ENCODE data around the gene TENM4.

DNA sequence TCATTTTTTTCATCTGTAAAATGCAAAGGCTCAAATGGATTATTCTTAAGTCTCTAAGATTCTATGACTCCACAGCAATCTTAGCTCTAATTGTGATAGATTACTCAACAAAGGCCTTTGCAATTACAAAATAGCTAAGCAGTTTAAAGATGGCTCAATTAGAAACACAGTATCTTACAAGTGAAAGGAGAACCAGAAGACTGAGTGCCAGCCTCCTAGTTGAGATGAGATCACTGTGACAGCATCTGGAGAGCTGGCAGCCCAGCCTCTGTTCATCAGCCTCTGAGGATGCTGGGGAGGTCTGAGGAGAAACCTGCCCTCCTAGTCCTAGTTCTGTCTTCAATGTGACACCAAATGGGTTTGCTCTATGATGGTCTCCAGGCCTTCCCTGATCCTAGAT lies 707.8 kb downstream of the TENM4 start:
- TF ChIP-seq CTCF (IDR thresholded peaks at IDR 0.05; ENCODE audit: low read depth, low read length, poor library complexity, severe bottlenecking) (no peak), EZH2phosphoT487 (IDR thresholded peaks at IDR 0.05; ENCODE audit: borderline replicate concordance, low read length) (no peak)

All from DOHH2 (cell line).